Breast epithelium (tissue), 4 donors: Measurements from ENCODE around the gene RPA1. TPM values are rescaled to one million over a fixed set of nuclear protein-coding genes. Genes with fewer than 3 reads are reported as not detected.
A peak's percentile ranks its signal among the peaks of the same experiment; 100 is the strongest.
"Not testable (repeated sequence)": the region's sequence is repeated elsewhere in the genome, so short reads cannot be mapped to it uniquely, and the experiment has no call there.

Experiments
- DNase-seq, 2 donors: peaks; one replicate each; pipeline ENCODE4 v3.0.0-alpha.2; 2019; ENCODE audit warnings: low spot score in 2 of 2
- H3K27ac ChIP-seq, 2 donors: fragments of 200-600 bp; sonication (generic) in 1 of 2; one replicate each; pipeline ENCODE4 v1.5.1; 2016 to 2019; ENCODE audit warnings: mild to moderate bottlenecking in 1 of 2
- H3K27me3 ChIP-seq, 2 donors: fragments of 200-600 bp; sonication (generic) in 1 of 2; one replicate each; pipeline versions ENCODE4 v1.5.1 to v1.6.0; 2017 to 2019; ENCODE audit warnings: control low read depth in 1 of 2, mild to moderate bottlenecking in 1 of 2
- H3K36me3 ChIP-seq: fragments of 200-600 bp; one replicate; pipeline ENCODE4 v1.5.1; 2019
- H3K4me1 ChIP-seq, 2 donors: fragments of 200-600 bp; sonication (generic); one replicate each; pipeline ENCODE4 v1.5.1; 2016 to 2019; ENCODE audit warnings: control low read depth in 1 of 2
- H3K4me3 ChIP-seq, 3 donors: fragments of 200-600 bp; sonication (generic); 1 replicate in 2 of 3; 2 replicates in 1 of 3; pipeline ENCODE4 v1.5.1; 2016 to 2019; ENCODE audit warnings: mild to moderate bottlenecking in 3 of 3, moderate library complexity in 2 of 3
- H3K9me3 ChIP-seq, 2 donors: fragments of 200-600 bp; sonication (generic) in 1 of 2; one replicate each; pipeline ENCODE4 v1.5.1; 2016 to 2019; ENCODE audit warnings: control low read depth in 1 of 2
- POLR2A ChIP-seq: fragments of 450-650 bp; IDR thresholded peaks from one replicate; pipeline ENCODE4 v1.6.1; 2016; ENCODE audit warnings: antibody characterized with exemption, mild to moderate bottlenecking, moderate library complexity
- POLR2AphosphoS5 ChIP-seq, 3 donors: sonication (generic); formaldehyde crosslinking; IDR thresholded peaks; one replicate each; pipeline ENCODE4 v1.6.1; 2017; ENCODE audit warnings: antibody characterized with exemption in 3 of 3
- intact Hi-C: fragments of 100-400 bp; cut with DNase I; formaldehyde crosslinking; loops from one replicate; pipeline ENCODE4 v1.15.1; 2023; ENCODE audit warnings: low total_unique reads
- total RNA-seq, 3 donors: library from RNA; depleted of rRNA; stranded (reverse); fragments of >200 nt; gene quantifications; one replicate each; pipeline ENCODE4 v1.1.0, GENCODE V29; 2016
- TF ChIP-seq, protein P1 (sequence below), 3 donors: fragments of 450-650 bp; IDR thresholded peaks; one replicate each; pipeline ENCODE4 v1.5.1; 2016 to 2017; ENCODE audit warnings: antibody characterized with exemption in 3 of 3, mild to moderate bottlenecking in 3 of 3, moderate library complexity in 3 of 3

Gene RPA1
- total RNA-seq, 3 donors from 2014 or later, result 34.7 to 40.6 (median 34.7) TPM

DNA sequence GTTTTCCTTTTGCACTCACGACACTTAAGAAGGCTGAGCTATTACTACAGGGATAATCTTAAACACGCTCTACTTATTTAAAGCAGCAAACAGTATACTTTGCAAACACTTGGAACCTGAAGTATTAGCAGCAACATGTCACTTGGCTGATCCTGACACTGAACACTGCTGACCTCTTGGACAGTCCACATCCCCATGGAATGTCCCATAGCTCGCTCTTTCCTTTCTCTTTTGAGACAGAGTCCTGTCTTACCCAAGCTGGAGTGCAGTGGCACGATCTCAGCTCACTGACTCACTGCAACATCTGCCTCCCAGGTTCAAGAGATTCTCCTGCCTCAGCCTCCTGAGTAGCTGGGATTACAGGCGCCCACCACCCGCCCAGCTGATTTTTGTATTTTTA, 26.5 kb upstream of the RPA1 start:
- Histone ChIP-seq H3K27me3 (no peaks in the 10 kb centered on the region), H3K4me3 (no peak overlapping the region), H3K4me1 (no peaks in the 10 kb centered on the region), H3K27ac (no peak overlapping the region), H3K36me3 (no peaks in the 10 kb centered on the region), H3K9me3 (no peaks in the 10 kb centered on the region)
- intact Hi-C loops, result no loop called here
- TF ChIP-seq, protein P1, sequence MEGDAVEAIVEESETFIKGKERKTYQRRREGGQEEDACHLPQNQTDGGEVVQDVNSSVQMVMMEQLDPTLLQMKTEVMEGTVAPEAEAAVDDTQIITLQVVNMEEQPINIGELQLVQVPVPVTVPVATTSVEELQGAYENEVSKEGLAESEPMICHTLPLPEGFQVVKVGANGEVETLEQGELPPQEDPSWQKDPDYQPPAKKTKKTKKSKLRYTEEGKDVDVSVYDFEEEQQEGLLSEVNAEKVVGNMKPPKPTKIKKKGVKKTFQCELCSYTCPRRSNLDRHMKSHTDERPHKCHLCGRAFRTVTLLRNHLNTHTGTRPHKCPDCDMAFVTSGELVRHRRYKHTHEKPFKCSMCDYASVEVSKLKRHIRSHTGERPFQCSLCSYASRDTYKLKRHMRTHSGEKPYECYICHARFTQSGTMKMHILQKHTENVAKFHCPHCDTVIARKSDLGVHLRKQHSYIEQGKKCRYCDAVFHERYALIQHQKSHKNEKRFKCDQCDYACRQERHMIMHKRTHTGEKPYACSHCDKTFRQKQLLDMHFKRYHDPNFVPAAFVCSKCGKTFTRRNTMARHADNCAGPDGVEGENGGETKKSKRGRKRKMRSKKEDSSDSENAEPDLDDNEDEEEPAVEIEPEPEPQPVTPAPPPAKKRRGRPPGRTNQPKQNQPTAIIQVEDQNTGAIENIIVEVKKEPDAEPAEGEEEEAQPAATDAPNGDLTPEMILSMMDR (IDR thresholded peaks at IDR 0.05), result no peak
- TF ChIP-seq POLR2AphosphoS5 (IDR thresholded peaks at IDR 0.05), result no peak
- TF ChIP-seq POLR2A, result no peak
- DNase-seq, result no peak

DNA sequence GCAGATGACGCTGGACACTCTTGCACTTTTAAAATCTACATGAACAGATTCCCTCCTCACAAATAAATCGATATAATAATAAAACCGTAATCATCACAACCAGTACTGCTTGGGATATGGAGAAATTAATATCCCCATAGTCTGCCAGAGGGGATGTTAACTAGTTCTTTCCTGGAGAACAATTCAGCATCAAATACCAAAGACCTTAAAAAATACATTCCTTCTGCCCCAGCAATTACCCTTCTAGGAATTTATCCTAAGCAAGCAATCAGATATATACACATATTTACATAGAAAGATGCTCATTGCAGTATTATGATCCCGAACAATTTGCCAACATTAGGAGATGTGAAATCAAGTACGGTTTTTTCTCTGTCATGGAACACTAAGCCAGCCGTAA, 21.9 kb upstream of the RPA1 start:
- no peaks in the 10 kb centered on the region for H3K27me3 ChIP-seq
- intact Hi-C loops, result no loop called here
- H3K4me1 ChIP-seq, result no peaks in the 10 kb centered on the region
- no peaks in the 10 kb centered on the region for H3K36me3 ChIP-seq
- DNase-seq, result no peak
- no peak overlapping the region for H3K27ac ChIP-seq
- no peak overlapping the region for H3K4me3 ChIP-seq
- H3K9me3 ChIP-seq, result no peaks in the 10 kb centered on the region
- TF ChIP-seq, protein P1 (IDR thresholded peaks at IDR 0.05), result no peak

DNA sequence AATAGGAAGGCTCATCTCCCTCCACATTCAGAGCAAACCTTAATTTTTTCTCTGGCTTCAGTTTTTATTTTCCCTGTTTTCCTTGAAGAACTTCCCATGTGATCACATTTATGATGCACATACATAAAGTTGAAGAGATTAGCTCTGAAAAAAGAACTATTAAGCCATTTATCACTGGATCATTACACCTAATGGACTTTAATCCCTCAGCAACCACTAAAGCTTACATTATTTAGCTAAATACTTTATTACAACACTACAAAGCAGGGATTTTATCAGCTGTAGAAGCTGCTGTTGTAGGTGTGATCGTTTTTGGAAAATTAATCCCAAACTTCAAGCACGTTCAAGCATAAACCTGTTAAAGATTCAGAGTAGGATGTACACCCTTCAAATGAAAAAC, 21.2 kb upstream of the RPA1 start:
- no peaks in the 10 kb centered on the region for H3K9me3 ChIP-seq
- no peak for DNase-seq
- intact Hi-C loops, result no loop called here
- no peak overlapping the region for H3K27ac ChIP-seq
- no peaks in the 10 kb centered on the region for H3K27me3 ChIP-seq
- H3K4me1 ChIP-seq, result no peaks in the 10 kb centered on the region
- TF ChIP-seq, protein P1 (IDR thresholded peaks at IDR 0.05), result no peak
- no peak for TF ChIP-seq POLR2A
- no peak for TF ChIP-seq POLR2AphosphoS5 (IDR thresholded peaks at IDR 0.05)
- H3K4me3 ChIP-seq, result no peak overlapping the region
- H3K36me3 ChIP-seq, result no peaks in the 10 kb centered on the region

DNA sequence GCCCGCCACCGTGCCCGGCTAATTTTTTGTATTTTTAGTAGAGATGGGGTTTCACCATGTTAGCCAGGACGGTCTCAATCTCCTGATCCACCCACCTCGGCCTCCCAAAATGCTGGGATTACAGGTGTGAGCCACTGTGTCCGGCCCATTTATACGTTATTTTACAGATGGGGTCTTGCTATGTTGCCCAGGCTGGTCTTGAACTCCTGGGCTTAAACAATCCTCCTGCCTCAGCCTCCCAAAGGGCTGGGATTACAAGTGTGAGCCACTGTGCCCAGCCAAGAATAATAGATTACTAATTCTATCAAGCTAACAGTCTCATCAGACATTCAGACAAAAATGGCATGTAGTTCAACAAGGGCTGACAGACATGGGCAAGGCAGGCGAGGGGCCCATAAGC, 20.0 kb upstream of the RPA1 start:
- H3K27me3 ChIP-seq, H3K4me3 ChIP-seq, DNase-seq, H3K9me3 ChIP-seq, intact Hi-C loops, H3K36me3 ChIP-seq, H3K27ac ChIP-seq, H3K4me1 ChIP-seq: not testable (repeated sequence)

DNA sequence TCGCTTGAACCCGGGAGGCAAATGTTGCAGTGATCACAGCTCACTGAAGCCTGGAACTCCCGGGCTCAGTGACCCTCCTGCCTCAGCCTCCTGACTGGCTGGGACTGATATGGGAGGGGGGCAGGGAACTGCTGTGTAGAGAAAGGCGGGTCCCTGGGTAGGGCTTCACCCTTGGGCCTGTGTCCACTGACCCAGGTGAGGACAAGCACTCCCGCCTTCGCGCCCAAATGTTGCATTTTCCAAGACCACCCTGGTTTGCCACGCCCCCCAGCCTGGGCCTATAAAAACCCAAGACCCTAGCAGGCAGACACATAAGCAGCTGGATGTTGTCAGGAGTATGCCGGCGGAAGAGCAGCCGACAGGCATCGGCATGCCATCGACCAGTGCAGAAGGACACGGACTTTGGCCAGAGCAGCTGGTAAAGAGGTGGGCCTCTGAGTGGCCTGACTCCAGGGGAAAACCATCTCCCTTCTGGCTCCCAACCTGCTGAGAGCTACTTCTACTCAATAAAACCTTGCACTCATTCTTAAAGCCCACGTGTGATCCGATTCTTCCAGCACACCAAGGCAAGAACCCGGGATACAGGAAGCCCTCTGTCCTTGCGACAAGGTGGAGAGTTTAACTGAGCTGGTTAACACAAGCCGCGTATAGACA, 19.2 kb upstream of the RPA1 start:
- Histone ChIP-seq H3K27me3 (no peaks in the 10 kb centered on the region), H3K36me3 (no peaks in the 10 kb centered on the region), H3K4me1 (no peaks in the 10 kb centered on the region), H3K9me3 (no peaks in the 10 kb centered on the region), H3K27ac (no peak overlapping the region), H3K4me3 (no peak overlapping the region)
- DNase-seq, result peak in 1 of 2 donors; percentile 36
- intact Hi-C loops, result no loop called here
- TF ChIP-seq, protein P1 (IDR thresholded peaks at IDR 0.05), result no peak
- TF ChIP-seq POLR2A (no peak), POLR2AphosphoS5 (IDR thresholded peaks at IDR 0.05) (no peak)

DNA sequence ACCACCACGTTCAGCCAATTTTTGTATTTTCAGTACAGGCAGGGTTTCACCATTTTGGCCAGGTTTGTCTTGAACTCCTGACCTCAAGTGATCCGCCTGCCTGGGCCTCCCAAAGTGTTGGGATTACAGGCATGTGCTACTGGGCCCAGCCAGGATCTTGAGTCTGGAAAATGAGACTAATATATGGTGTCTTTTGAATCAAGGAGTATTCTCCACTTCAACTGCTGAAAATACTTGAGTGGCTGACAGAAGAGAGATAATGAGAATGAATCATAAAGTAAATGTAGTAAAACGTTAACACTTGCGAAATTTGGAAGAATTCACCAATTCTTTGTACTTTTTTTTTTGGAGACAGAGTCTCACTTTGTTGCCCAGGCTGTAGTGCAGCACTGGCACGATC, 16.7 kb upstream of the RPA1 start:
- Histone ChIP-seq H3K36me3 (no peaks in the 10 kb centered on the region), H3K27me3 (no peaks in the 10 kb centered on the region), H3K4me1 (no peaks in the 10 kb centered on the region), H3K4me3 (no peak overlapping the region), H3K9me3 (no peaks in the 10 kb centered on the region), H3K27ac (no peak overlapping the region)
- TF ChIP-seq POLR2AphosphoS5 (IDR thresholded peaks at IDR 0.05) (no peak), POLR2A (no peak)
- TF ChIP-seq, protein P1 (IDR thresholded peaks at IDR 0.05), result no peak
- peak in 1 of 2 donors; percentile 24 for DNase-seq
- intact Hi-C loops, result no loop called here
